GM23338 (cell line): ENCODE data around the gene MPZL1. TPM values are rescaled to one million over a fixed set of nuclear protein-coding genes. Genes with fewer than 3 reads are reported as not detected.

Source experiments
- ATAC-seq: fragments of 200-7000 bp; cut with Tn5 transposase; 3 replicates; pipeline ENCODE4 v1.9.1; 2020
- DNase-seq: peaks from one replicate; pipeline ENCODE4 v3.0.0-alpha.2; 2015; ENCODE audit warnings: low spot score
- H2AFZ ChIP-seq: fragments of 200-600 bp; sonication (generic); 2 replicates; pipeline ENCODE4 v1.8.0; 2016; ENCODE audit warnings: antibody characterized with exemption, mild to moderate bottlenecking, moderate library complexity
- H3F3A ChIP-seq: fragments of 200-600 bp; sonication (generic); replicated peaks from 2 replicates; pipeline ENCODE4 v1.8.0; 2017; ENCODE audit warnings: antibody characterized with exemption, mixed run types, low read depth
- H3K27ac ChIP-seq: fragments of 200-600 bp; sonication (generic); 2 replicates; pipeline ENCODE4 v1.6.1; 2016; ENCODE audit warnings: low read depth
- H3K27me3 ChIP-seq: fragments of 200-600 bp; sonication (generic); 2 replicates; pipeline ENCODE4 v1.8.0; 2016; ENCODE audit warnings: mild to moderate bottlenecking, mixed run types, moderate library complexity; ENCODE audit not compliant: insufficient read depth
- H3K36me3 ChIP-seq: fragments of 200-600 bp; sonication (generic); 2 replicates; pipeline ENCODE4 v1.8.0; 2016; ENCODE audit warnings: mild to moderate bottlenecking; ENCODE audit not compliant: insufficient read depth
- H3K4me1 ChIP-seq: fragments of 200-600 bp; sonication (generic); 2 replicates; pipeline ENCODE4 v1.8.0; 2016; ENCODE audit warnings: mild to moderate bottlenecking, moderate library complexity; ENCODE audit not compliant: insufficient read depth
- H3K4me2 ChIP-seq: fragments of 200-600 bp; sonication (generic); 2 replicates; pipeline ENCODE4 v1.7.1; 2017; ENCODE audit warnings: mixed run types
- H3K4me3 ChIP-seq: fragments of 200-600 bp; sonication (generic); 2 replicates; pipeline ENCODE4 v1.6.1; 2016; ENCODE audit warnings: mixed run types
- H3K79me2 ChIP-seq: fragments of 200-600 bp; sonication (generic); replicated peaks from 2 replicates; pipeline ENCODE4 v1.8.0; 2017; ENCODE audit warnings: mild to moderate bottlenecking; ENCODE audit not compliant: insufficient read depth
- H3K9me2 ChIP-seq: fragments of 200-600 bp; sonication (generic); 2 replicates; pipeline ENCODE4 v1.8.0; 2017; ENCODE audit not compliant: insufficient read depth
- H4K20me1 ChIP-seq: fragments of 200-600 bp; sonication (generic); replicated peaks from 2 replicates; pipeline ENCODE4 v1.8.0; 2017; ENCODE audit warnings: mild to moderate bottlenecking; ENCODE audit not compliant: insufficient read depth
- H3K27ac Mint-ChIP-seq: 2 replicates; pipeline ENCODE4 v1.8.0; 2020; ENCODE audit warnings: inconsistent platforms, mild to moderate bottlenecking, moderate library complexity, mixed read lengths
- H3K27me3 Mint-ChIP-seq: 3 replicates; pipeline ENCODE4 v1.8.0; 2022; ENCODE audit warnings: low read depth, mild to moderate bottlenecking, moderate library complexity, mixed read lengths, inconsistent platforms; ENCODE audit not compliant: insufficient read depth, poor library complexity
- H3K36me3 Mint-ChIP-seq: 3 replicates; pipeline ENCODE4 v1.8.0; 2021; ENCODE audit warnings: low read depth, mild to moderate bottlenecking, inconsistent platforms, moderate library complexity, mixed read lengths
- H3K4me1 Mint-ChIP-seq: 3 replicates; pipeline ENCODE4 v1.8.0; 2020; ENCODE audit warnings: mild to moderate bottlenecking, inconsistent platforms, mixed read lengths
- H3K4me3 Mint-ChIP-seq: 3 replicates; pipeline ENCODE4 v1.8.0; 2021; ENCODE audit warnings: moderate library complexity, mild to moderate bottlenecking, inconsistent platforms, mixed read lengths
- H3K9me3 Mint-ChIP-seq: 3 replicates; pipeline ENCODE4 v1.8.0; 2020; ENCODE audit warnings: moderate library complexity, mild to moderate bottlenecking, inconsistent platforms, mixed read lengths
- CREB1 ChIP-seq: fragments of 250-450 bp; sonication (Bioruptor Pico); IDR thresholded peaks from 2 replicates; pipeline ENCODE4 v1.5.0; 2020; ENCODE audit warnings: low read depth, mild to moderate bottlenecking, moderate library complexity
- ETS1 ChIP-seq: IDR thresholded peaks from 2 replicates; pipeline ENCODE4 v1.6.1; 2016; ENCODE audit warnings: antibody characterized with exemption
- EZH2 ChIP-seq: fragments of 200-600 bp; sonication (generic); IDR thresholded peaks from one replicate; pipeline ENCODE4 v1.8.0; 2017; ENCODE audit warnings: antibody characterized with exemption, mild to moderate bottlenecking, low read depth; ENCODE audit not compliant: unreplicated experiment
- EZH2phosphoT487 ChIP-seq: fragments of 200-600 bp; sonication (generic); IDR thresholded peaks from one replicate; pipeline ENCODE4 v1.8.1; 2018; ENCODE audit warnings: antibody characterized with exemption; ENCODE audit not compliant: unreplicated experiment
- JUNB ChIP-seq: IDR thresholded peaks from one replicate; pipeline ENCODE4 v1.6.1; 2016; ENCODE audit warnings: antibody characterized with exemption; ENCODE audit not compliant: unreplicated experiment
- NANOG ChIP-seq: IDR thresholded peaks from 2 replicates; pipeline ENCODE4 v1.6.1; 2016; ENCODE audit warnings: antibody characterized with exemption, borderline replicate concordance
- POLR2AphosphoS5 ChIP-seq: IDR thresholded peaks from 2 replicates; pipeline ENCODE4 v1.6.1; 2016; ENCODE audit warnings: antibody characterized with exemption, low read depth
- STAT1 ChIP-seq: IDR thresholded peaks from one replicate; pipeline ENCODE4 v1.6.1; 2016; ENCODE audit warnings: antibody characterized with exemption; ENCODE audit not compliant: unreplicated experiment
- ZNF114 ChIP-seq: fragments of 250-450 bp; sonication (Bioruptor Pico); IDR thresholded peaks from 2 replicates; pipeline ENCODE4 v1.5.0; 2020; ENCODE audit warnings: mild to moderate bottlenecking, moderate library complexity
- ZNF462 ChIP-seq: fragments of 250-450 bp; sonication (Bioruptor Pico); IDR thresholded peaks from 2 replicates; pipeline ENCODE4 v1.5.0; 2020; ENCODE audit warnings: mild to moderate bottlenecking, moderate library complexity
- polyA plus RNA-seq: library from polyadenylated mRNA; unstranded; fragments of >200 nt; fragmentation: Nextera tagmentation; extraction: Ambion mirVana; gene quantifications from 2 replicates; pipeline ENCODE4 v1.2.1, GENCODE V29; 2016
- total RNA-seq: library from RNA; depleted of rRNA; stranded (reverse); fragments of >200 nt; shearing (Covaris generic); gene quantifications from 2 replicates; pipeline ENCODE4 v1.2.3, GENCODE V29; 2014

The MPZL1 gene
- total and polyA plus RNA-seq, 2 experiments from 2014 or later: 35.1 to 85.1 TPM

GRCh38 chr1:167679714-167680113 lies 42.1 kb upstream of the MPZL1 start:
- Mint-ChIP-seq H3K9me3 (no peaks in the 10 kb centered on the region), H3K36me3 (no peaks in the 10 kb centered on the region), H3K4me3 (no peak overlapping the region), H3K27ac (no peak overlapping the region), H3K27me3 (peaks cover 8% of the 10 kb centered on the region), H3K4me1 (peaks cover 14% of the 10 kb centered on the region)
- ATAC-seq (no peak), DNase-seq (no peak)
- Histone ChIP-seq H3K9me2 (no peaks in the 10 kb centered on the region), H3K4me1 (peaks cover 10% of the 10 kb centered on the region), H3K4me2 (no peak overlapping the region), H4K20me1 (no peaks in the 10 kb centered on the region), H3K27ac (no peak overlapping the region), H3K36me3 (no peaks in the 10 kb centered on the region), H3K79me2 (no peaks in the 10 kb centered on the region), H3K4me3 (no peak overlapping the region), H3F3A (no peaks in the 10 kb centered on the region), H2AFZ (no peak overlapping the region), H3K27me3 (no peaks in the 10 kb centered on the region)
- TF ChIP-seq CREB1 (CRISPR knock-in tag) (no peak), STAT1 (no peak), ZNF462 (no peak), JUNB (no peak), NANOG (no peak), EZH2phosphoT487 (no peak), EZH2 (no peak), POLR2AphosphoS5 (no peak), ETS1 (no peak), ZNF114 (CRISPR knock-in tag) (no peak)
